Measurements from ENCODE around the gene C1R.
A peak's percentile ranks its signal among the peaks of the same experiment; 100 is the strongest.

Gene C1R

GRCh38 chr12:7047306-7047705 lies 44.9 kb downstream of the C1R start:
- no peaks in the 10 kb centered on the region for H3K36me3 ChIP-seq (ENCODE audit: control insufficient read depth in 2 of 2, insufficient read depth in 1 of 2, low read length in 2 of 2)
- no peak overlapping the region for H3K4me3 ChIP-seq (ENCODE audit: low read depth, low read length)
- TF ChIP-seq YY1 (tag by site-specific recombination; IDR thresholded peaks at IDR 0.05) (no peak), ZNF529 (tag by site-specific recombination; IDR thresholded peaks at IDR 0.05; ENCODE audit: insufficient replicate concordance) (no peak), ZNF133 (tag by site-specific recombination; IDR thresholded peaks at IDR 0.05) (no peak), ZNF701 (tag by site-specific recombination; IDR thresholded peaks at IDR 0.05) (no peak), ZNF302 (tag by site-specific recombination; IDR thresholded peaks at IDR 0.05; ENCODE audit: low read depth) (no peak), TSHZ1 (tag by site-specific recombination; IDR thresholded peaks at IDR 0.05; ENCODE audit: borderline replicate concordance) (no peak), BCL6B (tag by site-specific recombination; IDR thresholded peaks at IDR 0.05) (peak; percentile 51; the same call in 1 of the 2 replicates), ZNF248 (tag by site-specific recombination; IDR thresholded peaks at IDR 0.05) (no peak)
- CTCF ChIA-PET, result no interaction called here
- no peaks in the 10 kb centered on the region for H3K9me3 ChIP-seq (ENCODE audit: control insufficient read depth, insufficient read depth, low read depth, low read length)
- POLR2A ChIA-PET, result no interaction called here
- H3K27ac ChIP-seq (ENCODE audit: extremely low read depth, low read depth, low read length), result no peak overlapping the region
- H3K4me1 ChIP-seq (ENCODE audit: control insufficient read depth, insufficient read depth, low read length), result 0 out of 2 replicates have a peak, but pooled peaks cover 3% of the 10 kb centered on the region

GRCh38 chr12:7046383-7047105 lies 45.7 kb downstream of the C1R start:
- CTCF ChIA-PET, result no interaction called here
- Histone ChIP-seq H3K9me3 (ENCODE audit: control insufficient read depth, insufficient read depth, low read depth, low read length) (no peaks in the 10 kb centered on the region), H3K4me1 (ENCODE audit: control insufficient read depth, insufficient read depth, low read length) (0 out of 2 replicates have a peak, but pooled peaks cover 3% of the 10 kb centered on the region), H3K27ac (ENCODE audit: extremely low read depth, low read depth, low read length) (no peak overlapping the region), H3K4me3 (ENCODE audit: low read depth, low read length) (no peak overlapping the region), H3K36me3 (ENCODE audit: control insufficient read depth in 2 of 2, insufficient read depth in 1 of 2, low read length in 2 of 2) (no peaks in the 10 kb centered on the region)
- no peak for TF ChIP-seq ZNF292 (tag by site-specific recombination; IDR thresholded peaks at IDR 0.05; ENCODE audit: borderline replicate concordance, low read depth)
- no peak for TF ChIP-seq PBX3 (CRISPR knock-in tag; IDR thresholded peaks at IDR 0.05)
- TF ChIP-seq BCL6B (tag by site-specific recombination; IDR thresholded peaks at IDR 0.05), result no peak
- TF ChIP-seq ZNF701 (tag by site-specific recombination; IDR thresholded peaks at IDR 0.05), result no peak
- POLR2A ChIA-PET, result no interaction called here

GRCh38 chr12:7045913-7046312 lies 46.3 kb downstream of the C1R start:
- no peaks in the 10 kb centered on the region for H3K9me3 ChIP-seq (ENCODE audit: control insufficient read depth, insufficient read depth, low read depth, low read length)
- no peak overlapping the region for H3K4me3 ChIP-seq (ENCODE audit: low read depth, low read length)
- CTCF ChIA-PET, result no interaction called here
- no peak for TF ChIP-seq ZNF350 (tag by site-specific recombination; IDR thresholded peaks at IDR 0.05)
- TF ChIP-seq ZNF239 (tag by site-specific recombination; IDR thresholded peaks at IDR 0.05), result no peak
- TF ChIP-seq ZNF112 (tag by site-specific recombination; IDR thresholded peaks at IDR 0.05), result no peak
- no peak for TF ChIP-seq ZNF501 (tag by site-specific recombination; IDR thresholded peaks at IDR 0.05)
- no peak for TF ChIP-seq ZBTB21 (tag by site-specific recombination; IDR thresholded peaks at IDR 0.05)
- no peak for TF ChIP-seq ZNF140 (tag by site-specific recombination; IDR thresholded peaks at IDR 0.05)
- TF ChIP-seq ZNF664 (tag by site-specific recombination; IDR thresholded peaks at IDR 0.05), result no peak
- TF ChIP-seq ZNF473 (tag by site-specific recombination; IDR thresholded peaks at IDR 0.05), result no peak
- 0 out of 2 replicates have a peak, but pooled peaks cover 3% of the 10 kb centered on the region for H3K4me1 ChIP-seq (ENCODE audit: control insufficient read depth, insufficient read depth, low read length)
- no peak overlapping the region for H3K27ac ChIP-seq (ENCODE audit: extremely low read depth, low read depth, low read length)
- POLR2A ChIA-PET, result no interaction called here
- no peaks in the 10 kb centered on the region for H3K36me3 ChIP-seq (ENCODE audit: control insufficient read depth in 2 of 2, insufficient read depth in 1 of 2, low read length in 2 of 2)
